Liver (tissue), 9 donors: Measurements from ENCODE around the gene PARL. TPM values are rescaled to one million over a fixed set of nuclear protein-coding genes. Genes with fewer than 3 reads are reported as not detected.

Source experiments
- DNase-seq: peaks from one replicate; pipeline ENCODE4 v3.0.0-alpha.2; 2017; ENCODE audit warnings: low spot score
- H3K27ac ChIP-seq, 2 donors: one replicate each; pipeline ENCODE4 v1.7.0; 2013; ENCODE audit warnings: inconsistent platforms in 2 of 2, low read length in 2 of 2, control low read depth in 1 of 2, low read depth in 1 of 2, mild to moderate bottlenecking in 1 of 2
- H3K27me3 ChIP-seq, 4 donors: one replicate each; pipeline versions ENCODE4 v1.6.1 to v1.7.0; 2013; ENCODE audit warnings: low read length in 3 of 4, inconsistent platforms in 1 of 4, mild to moderate bottlenecking in 1 of 4, moderate library complexity in 1 of 4; ENCODE audit not compliant: control insufficient read depth in 4 of 4, insufficient read depth in 4 of 4
- H3K36me3 ChIP-seq, 4 donors: one replicate each; pipeline versions ENCODE4 v1.6.1 to v1.7.0; 2013; ENCODE audit warnings: low read length in 3 of 4, mild to moderate bottlenecking in 3 of 4, low read depth in 1 of 4, moderate library complexity in 1 of 4; ENCODE audit not compliant: control insufficient read depth in 4 of 4, insufficient read depth in 3 of 4
- H3K4me1 ChIP-seq, 4 donors: one replicate each; pipeline versions ENCODE4 v1.6.1 to v1.7.0; 2013; ENCODE audit warnings: low read length in 3 of 4, mild to moderate bottlenecking in 3 of 4, moderate library complexity in 1 of 4; ENCODE audit not compliant: control insufficient read depth in 4 of 4, insufficient read depth in 4 of 4
- H3K4me3 ChIP-seq, 3 donors: one replicate each; pipeline versions ENCODE4 v1.6.1 to v1.7.0; 2013; ENCODE audit warnings: low read length in 3 of 3, control low read depth in 1 of 3, low read depth in 1 of 3, mild to moderate bottlenecking in 1 of 3
- H3K9ac ChIP-seq, 2 donors: one replicate each; pipeline ENCODE4 v1.7.0; 2013; ENCODE audit warnings: low read length in 2 of 2, mild to moderate bottlenecking in 2 of 2, moderate library complexity in 2 of 2, control low read depth in 1 of 2, low read depth in 1 of 2
- H3K9me3 ChIP-seq, 4 donors: one replicate each; pipeline versions ENCODE4 v1.6.1 to v1.7.0; 2013; ENCODE audit warnings: low read length in 3 of 4; ENCODE audit not compliant: control insufficient read depth in 4 of 4
- ATF3 ChIP-seq: IDR thresholded peaks from 2 replicates; pipeline ENCODE4 v1.6.1; 2016; ENCODE audit warnings: antibody characterized with exemption
- CTCF ChIP-seq: fragments of 150-350 bp; IDR thresholded peaks from 2 replicates; pipeline ENCODE4 v1.5.1; 2017; ENCODE audit warnings: improper control_type of control experiment, low read depth, low read length; ENCODE audit not compliant: missing input control
- EGR1 ChIP-seq, 2 donors: IDR thresholded peaks; 2 replicates each; pipeline ENCODE4 v1.6.1; 2016 to 2018; ENCODE audit warnings: antibody characterized with exemption in 2 of 2, low read depth in 2 of 2
- FOXA1 ChIP-seq: IDR thresholded peaks from 2 replicates; pipeline ENCODE4 v1.6.1; 2016; ENCODE audit warnings: antibody characterized with exemption
- FOXA2 ChIP-seq: IDR thresholded peaks from 2 replicates; pipeline ENCODE4 v1.6.1; 2016; ENCODE audit warnings: antibody characterized with exemption
- HNF4A ChIP-seq, 2 donors: conservative IDR thresholded peaks; 2 replicates each; pipeline ENCODE4 v1.6.1; 2016; ENCODE audit warnings: antibody characterized with exemption in 2 of 2, mild to moderate bottlenecking in 2 of 2
- HNF4G ChIP-seq: IDR thresholded peaks from 2 replicates; pipeline ENCODE4 v1.6.1; 2016; ENCODE audit warnings: antibody characterized with exemption
- JUND ChIP-seq, 2 donors: IDR thresholded peaks; 2 replicates each; pipeline ENCODE4 v1.6.1; 2016; ENCODE audit warnings: antibody characterized with exemption in 2 of 2
- NR2F2 ChIP-seq: IDR thresholded peaks from 2 replicates; pipeline ENCODE4 v1.6.1; 2016; ENCODE audit warnings: antibody characterized with exemption
- RAD21 ChIP-seq, 2 donors: IDR thresholded peaks; 2 replicates each; pipeline ENCODE4 v1.6.1; 2016; ENCODE audit warnings: antibody characterized with exemption in 2 of 2, mild to moderate bottlenecking in 2 of 2
- REST ChIP-seq: IDR thresholded peaks from 2 replicates; pipeline ENCODE4 v1.6.1; 2016; ENCODE audit warnings: antibody characterized with exemption, mild to moderate bottlenecking
- RXRA ChIP-seq, 2 donors: IDR thresholded peaks; 2 replicates each; pipeline ENCODE4 v1.6.1; 2017 to 2018; ENCODE audit warnings: antibody characterized with exemption in 2 of 2, mild to moderate bottlenecking in 1 of 2
- SP1 ChIP-seq: IDR thresholded peaks from 2 replicates; pipeline ENCODE4 v1.6.1; 2018; ENCODE audit warnings: antibody characterized with exemption, mild to moderate bottlenecking
- YY1 ChIP-seq: IDR thresholded peaks from 2 replicates; pipeline ENCODE4 v1.6.1; 2016; ENCODE audit warnings: antibody characterized with exemption, mild to moderate bottlenecking
- ZBTB33 ChIP-seq: IDR thresholded peaks from 2 replicates; pipeline ENCODE4 v1.6.1; 2016; ENCODE audit warnings: antibody characterized with exemption
- WGBS: extraction: QIAGEN DNeasy Blood & Tissue Kit; methylation state at CpG from one replicate; pipeline ENCODE4 v1.1.7; 2013; 5-methylcytosine and 5-hydroxymethylcytosine counted together
- polyA plus RNA-seq, 2 donors: library from polyadenylated mRNA; stranded (reverse) in 1 of 2; unstranded in 1 of 2; fragments of 200-250 nt in 1 of 2; fragments of >200 nt in 1 of 2; fragmentation: Nextera tagmentation in 1 of 2; extraction: Ambion mirVana in 1 of 2; gene quantifications; one replicate each; pipeline versions ENCODE4 v1.2.1 to v1.2.3, GENCODE V29; 2013 to 2015
- total RNA-seq, 2 donors: library from RNA; depleted of rRNA; stranded (reverse); fragments of >200 nt; gene quantifications; one replicate each; pipeline ENCODE4 v1.2.3, GENCODE V29; 2014
- donor health status: healthy.
- donor health status: healthy.
- donor health status: healthy.
- donor health status: healthy.
- donor health status: healthy.

Gene PARL
- total and polyA plus RNA-seq, 4 donors: 16.1 to 32.7 (median 22.1) TPM

- Histone ChIP-seq H3K27ac (no peak overlapping the region), H3K9ac (no peak overlapping the region), H3K4me1 (peaks cover 0 to 4% (median 0%) of the 10 kb centered on the region in 4 donors), H3K4me3 (no peak overlapping the region), H3K27me3 (no peaks in the 10 kb centered on the region), H3K36me3 (no peaks in the 10 kb centered on the region), H3K9me3 (no peaks in the 10 kb centered on the region)
- no peak for TF ChIP-seq HNF4G
- TF ChIP-seq ATF3: no peak
- no peak for TF ChIP-seq YY1
- no peak for TF ChIP-seq CTCF
- no peak for TF ChIP-seq FOXA2
- TF ChIP-seq RXRA (IDR thresholded peaks at IDR 0.05): no peak
- no peak for TF ChIP-seq SP1
- no peak for TF ChIP-seq REST
- no peak for TF ChIP-seq HNF4A (conservative IDR thresholded peaks at IDR 0.05)
- no peak for TF ChIP-seq JUND (IDR thresholded peaks at IDR 0.05)
- TF ChIP-seq FOXA1: no peak
- no peak for TF ChIP-seq ZBTB33
- no peak for TF ChIP-seq RAD21 (IDR thresholded peaks at IDR 0.05)
- WGBS: 80% methylated on average over 3 of the region's 3 CpGs
- no peak for DNase-seq
These were observed 11.5 kb upstream of the PARL start for GRCh38 chr3:183896184-183896583.

GRCh38 chr3:183895774-183896173, 11.1 kb upstream of the PARL start:
- H3K4me1 ChIP-seq: peaks cover 0 to 4% (median 0%) of the 10 kb centered on the region in 4 donors
- WGBS: 82% methylated on average over 6 of the region's 6 CpGs
- no peaks in the 10 kb centered on the region for H3K27me3 ChIP-seq
- no peak overlapping the region for H3K9ac ChIP-seq
- TF ChIP-seq CTCF (no peak), NR2F2 (no peak), EGR1 (IDR thresholded peaks at IDR 0.05; ENCODE audit: low read depth in 2 of 2) (no peak), RXRA (IDR thresholded peaks at IDR 0.05) (no peak), RAD21 (IDR thresholded peaks at IDR 0.05) (no peak), FOXA2 (no peak), JUND (IDR thresholded peaks at IDR 0.05) (no peak), HNF4A (conservative IDR thresholded peaks at IDR 0.05) (no peak), SP1 (no peak), YY1 (no peak)
- H3K27ac ChIP-seq: no peak overlapping the region
- no peaks in the 10 kb centered on the region for H3K36me3 ChIP-seq
- no peaks in the 10 kb centered on the region for H3K9me3 ChIP-seq
- no peak overlapping the region for H3K4me3 ChIP-seq
- DNase-seq: no peak
